ENCODE measurements around the gene SIL1. TPM values are rescaled to one million over a fixed set of nuclear protein-coding genes. Genes with fewer than 3 reads are reported as not detected.

SIL1 gene
- total RNA-seq, 1 donor from 2014 or later, result 35.6 TPM

DNA sequence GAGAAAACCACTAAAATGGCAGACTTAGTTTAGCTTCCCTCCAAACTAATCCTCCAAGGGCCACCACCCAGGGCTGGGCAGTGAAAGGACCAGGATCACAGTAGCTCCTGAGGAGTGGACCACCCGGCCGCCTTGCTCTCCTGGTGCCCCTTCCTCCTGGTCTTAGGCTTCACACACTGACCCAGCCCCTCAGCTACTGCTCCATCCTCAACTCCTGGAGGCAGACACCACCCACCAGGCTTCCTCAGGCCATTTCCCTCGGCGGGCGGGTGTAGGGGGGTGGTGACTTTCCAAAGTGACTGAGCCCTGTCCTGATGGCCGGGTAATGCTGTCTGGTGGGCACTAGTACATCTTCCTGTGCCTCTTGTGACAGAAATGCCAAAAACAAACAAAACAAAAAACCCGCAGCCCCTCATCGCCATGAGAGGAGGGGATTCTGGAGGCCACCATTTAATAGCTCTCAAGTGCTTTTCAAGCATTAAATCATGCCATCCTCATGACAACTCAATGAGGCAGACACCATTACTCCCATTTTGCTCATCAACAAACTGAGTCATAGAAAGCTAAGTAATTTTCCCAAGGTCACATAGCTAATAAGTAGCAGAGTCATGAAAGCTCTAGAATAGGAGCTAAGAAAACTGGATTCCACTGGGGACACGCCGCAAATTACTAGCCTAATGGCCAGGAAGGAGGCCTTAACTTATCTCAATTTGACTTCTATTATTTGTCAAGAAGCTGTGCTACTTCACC, 231.8 kb downstream of the SIL1 start:
- no peaks in the 10 kb centered on the region for H3K27me3 ChIP-seq
- no peaks in the 10 kb centered on the region for H3K36me3 ChIP-seq
- no peak overlapping the region for H3K27ac ChIP-seq
- TF ChIP-seq POLR2A (IDR thresholded peaks at IDR 0.05) (no peak), POLR2AphosphoS5 (IDR thresholded peaks at IDR 0.05; ENCODE audit: insufficient read depth in 1 of 2, low read depth in 1 of 2) (no peak), CTCF (IDR thresholded peaks at IDR 0.05) (no peak)
- intact Hi-C loops (cut with DNase I), result no loop called here
- DNase-seq (ENCODE audit: extremely low spot score in 2 of 2), result no peak
- peaks cover 5% of the 10 kb centered on the region for H3K4me1 ChIP-seq
- H3K9me3 ChIP-seq, result no peaks in the 10 kb centered on the region
- H3K4me3 ChIP-seq, result no peak overlapping the region

- H3K4me1 ChIP-seq, result peaks cover 5% of the 10 kb centered on the region
- H3K27me3 ChIP-seq, result no peaks in the 10 kb centered on the region
- H3K9me3 ChIP-seq, result no peaks in the 10 kb centered on the region
- intact Hi-C loops (cut with DNase I), result no loop called here
- no peaks in the 10 kb centered on the region for H3K36me3 ChIP-seq
- H3K4me3 ChIP-seq, result no peak overlapping the region
- TF ChIP-seq CTCF (IDR thresholded peaks at IDR 0.05) (no peak), POLR2A (IDR thresholded peaks at IDR 0.05) (no peak), POLR2AphosphoS5 (IDR thresholded peaks at IDR 0.05; ENCODE audit: insufficient read depth in 1 of 2, low read depth in 1 of 2) (no peak)
- DNase-seq (ENCODE audit: extremely low spot score in 2 of 2), result no peak
- H3K27ac ChIP-seq, result no peak overlapping the region
Measured at GRCh38 chr5:138965626-138966025, 232.5 kb downstream of the SIL1 start.

- TF ChIP-seq CTCF (IDR thresholded peaks at IDR 0.05) (no peak), POLR2A (IDR thresholded peaks at IDR 0.05) (no peak), POLR2AphosphoS5 (IDR thresholded peaks at IDR 0.05; ENCODE audit: insufficient read depth in 1 of 2, low read depth in 1 of 2) (no peak)
- H3K4me1 ChIP-seq, result peaks cover 5% of the 10 kb centered on the region
- H3K4me3 ChIP-seq, result no peak overlapping the region
- no peaks in the 10 kb centered on the region for H3K27me3 ChIP-seq
- no peaks in the 10 kb centered on the region for H3K36me3 ChIP-seq
- H3K9me3 ChIP-seq, result no peaks in the 10 kb centered on the region
- intact Hi-C loops (cut with DNase I), result no loop called here
- no peak for DNase-seq (ENCODE audit: extremely low spot score in 2 of 2)
- H3K27ac ChIP-seq, result no peak overlapping the region
Measured at GRCh38 chr5:138964647-138965201, 233.4 kb downstream of the SIL1 start.

DNA sequence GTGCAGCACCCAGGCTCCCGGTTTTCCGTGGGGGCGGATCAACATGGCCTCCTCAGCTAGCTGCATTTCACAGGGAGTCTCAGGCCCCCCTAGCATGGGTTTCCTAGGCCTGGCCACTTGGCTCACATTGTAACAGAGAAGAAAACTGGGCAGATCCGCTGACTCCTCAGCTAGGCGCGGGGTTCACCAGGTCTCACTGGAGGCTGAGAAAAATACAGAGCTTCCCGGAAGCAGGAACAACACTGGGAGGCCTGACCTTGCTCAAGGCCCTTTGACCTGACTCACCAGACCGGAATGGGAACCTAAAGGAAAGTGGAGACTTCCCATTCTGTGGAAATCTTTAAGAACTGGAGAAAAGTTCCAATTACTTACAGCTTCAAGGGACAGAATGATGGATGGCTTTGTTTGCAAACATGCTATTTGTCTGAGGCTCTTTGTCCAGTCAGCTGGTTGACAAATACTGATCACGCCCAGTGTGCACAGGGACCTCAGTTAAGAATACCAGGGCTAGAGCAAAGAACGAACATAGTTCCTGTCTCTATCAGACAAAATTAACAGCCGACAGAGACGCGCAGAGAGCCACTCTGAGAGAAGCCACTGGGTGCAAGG, 234.3 kb downstream of the SIL1 start:
- no peak for TF ChIP-seq POLR2AphosphoS5 (IDR thresholded peaks at IDR 0.05; ENCODE audit: insufficient read depth in 1 of 2, low read depth in 1 of 2)
- TF ChIP-seq POLR2A (IDR thresholded peaks at IDR 0.05), result no peak
- no peak for TF ChIP-seq CTCF (IDR thresholded peaks at IDR 0.05)
- H3K27me3 ChIP-seq, result no peaks in the 10 kb centered on the region
- H3K27ac ChIP-seq, result no peak overlapping the region
- DNase-seq (ENCODE audit: extremely low spot score in 2 of 2), result no peak
- H3K36me3 ChIP-seq, result no peaks in the 10 kb centered on the region
- H3K4me1 ChIP-seq, result peaks cover 5% of the 10 kb centered on the region
- H3K9me3 ChIP-seq, result no peaks in the 10 kb centered on the region
- intact Hi-C loops (cut with DNase I), result no loop called here
- H3K4me3 ChIP-seq, result no peak overlapping the region

Data from vagina (tissue), 2 donors.